Activated naive CD8-positive, alpha-beta T cell treated with anti-CD3 and anti-CD28 coated beads, Interleukin-2, amount 10 ng/mL, durations not matched to agents 7 days and 5 days (primary cell): ENCODE data around the gene LITAFD. TPM values are rescaled to one million over a fixed set of nuclear protein-coding genes. Genes with fewer than 3 reads are reported as not detected.
"Not testable (repeated sequence)": the region's sequence is repeated elsewhere in the genome, so short reads cannot be mapped to it uniquely, and the experiment has no call there.

Source experiments
- ATAC-seq: fragments of 150-1000 bp; cut with Tn5 transposase; one replicate; pipeline ENCODE4 v1.10.0; 2021; ENCODE audit warnings: low read depth, moderate library complexity
- POLR2A ChIA-PET: fragments of 350-600 bp; sonication (Branson Sonifier 250); formaldehyde crosslinking; loops from one replicate; lab custom pipeline; 2021; ENCODE audit warnings: antibody characterized with exemption; lab: Charles Lee
- DNase-seq: peaks from one replicate; pipeline ENCODE4 v3.0.0; 2021
- H3K27ac Mint-ChIP-seq: one replicate; pipeline ENCODE4 v1.8.0; 2022; ENCODE audit warnings: mild to moderate bottlenecking, mixed read lengths
- H3K27me3 Mint-ChIP-seq: one replicate; pipeline ENCODE4 v1.8.0; 2022; ENCODE audit warnings: mild to moderate bottlenecking, moderate library complexity, mixed read lengths
- H3K36me3 Mint-ChIP-seq: one replicate; pipeline ENCODE4 v1.8.0; 2021; ENCODE audit warnings: mild to moderate bottlenecking, mixed read lengths
- H3K4me1 Mint-ChIP-seq: one replicate; pipeline ENCODE4 v1.8.0; 2021; ENCODE audit warnings: mixed read lengths
- H3K4me3 Mint-ChIP-seq: one replicate; pipeline ENCODE4 v1.8.0; 2022; ENCODE audit warnings: mild to moderate bottlenecking, moderate library complexity, mixed read lengths
- H3K9me3 Mint-ChIP-seq: one replicate; pipeline ENCODE4 v1.8.0; 2021; ENCODE audit warnings: mixed read lengths
- total RNA-seq, 2 experiments: library from RNA; stranded (reverse); gene quantifications; one replicate each; pipeline ENCODE4 v1.2.3, GENCODE V29; 2021

The LITAFD gene
- total RNA-seq, 2 experiments from 2014 or later: not detected

- Mint-ChIP-seq H3K27me3 (no peaks in the 10 kb centered on the region), H3K4me1 (peaks cover 62% of the 10 kb centered on the region)
- POLR2A ChIA-PET: no interaction called here
Observed at GRCh38 chr16:8915722-8916301, 33.7 kb downstream of the LITAFD start.

GRCh38 chr16:8916541-8917225 is 34.5 kb downstream of the LITAFD start:
- Mint-ChIP-seq H3K4me3 (no peak overlapping the region), H3K4me1 (peaks cover 61% of the 10 kb centered on the region), H3K36me3 (peaks cover 51% of the 10 kb centered on the region), H3K27me3 (no peaks in the 10 kb centered on the region), H3K27ac (peak overlapping the region; percentile 32), H3K9me3 (no peaks in the 10 kb centered on the region)
- POLR2A ChIA-PET: no interaction called here
- DNase-seq: no peak
- ATAC-seq: no peak

More at GRCh38 chr16:8915722-8916301, 33.7 kb downstream of the LITAFD start:
- Mint-ChIP-seq H3K27ac (no peak overlapping the region), H3K36me3 (peaks cover 46% of the 10 kb centered on the region), H3K9me3 (no peaks in the 10 kb centered on the region), H3K4me3 (no peak overlapping the region)
- ATAC-seq (no peak), DNase-seq (no peak)

DNA sequence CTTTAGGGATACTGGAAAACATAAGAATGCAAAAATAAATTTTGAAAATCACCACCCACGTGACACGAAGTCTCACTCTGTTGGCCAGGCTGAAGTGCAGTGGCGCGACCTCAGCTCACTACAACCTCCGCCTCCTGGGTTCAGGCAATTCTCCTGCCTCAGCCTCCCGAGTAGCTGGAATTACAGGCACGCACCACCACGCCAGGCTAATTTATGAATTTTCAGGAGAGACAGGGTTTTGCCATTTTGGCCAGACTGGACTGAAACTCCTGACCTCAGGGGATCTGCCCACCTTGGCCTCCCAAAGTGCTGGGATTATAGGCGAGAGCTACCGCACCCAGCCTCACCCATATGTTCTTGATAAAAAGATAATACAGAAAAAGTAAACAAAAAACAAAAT is 35.2 kb downstream of the LITAFD start:
- H3K27me3 Mint-ChIP-seq, POLR2A ChIA-PET, H3K4me3 Mint-ChIP-seq, DNase-seq, ATAC-seq, H3K9me3 Mint-ChIP-seq, H3K27ac Mint-ChIP-seq: not testable (repeated sequence)
- Mint-ChIP-seq H3K36me3 (peaks cover 51% of the 10 kb centered on the region), H3K4me1 (peaks cover 59% of the 10 kb centered on the region)

DNA sequence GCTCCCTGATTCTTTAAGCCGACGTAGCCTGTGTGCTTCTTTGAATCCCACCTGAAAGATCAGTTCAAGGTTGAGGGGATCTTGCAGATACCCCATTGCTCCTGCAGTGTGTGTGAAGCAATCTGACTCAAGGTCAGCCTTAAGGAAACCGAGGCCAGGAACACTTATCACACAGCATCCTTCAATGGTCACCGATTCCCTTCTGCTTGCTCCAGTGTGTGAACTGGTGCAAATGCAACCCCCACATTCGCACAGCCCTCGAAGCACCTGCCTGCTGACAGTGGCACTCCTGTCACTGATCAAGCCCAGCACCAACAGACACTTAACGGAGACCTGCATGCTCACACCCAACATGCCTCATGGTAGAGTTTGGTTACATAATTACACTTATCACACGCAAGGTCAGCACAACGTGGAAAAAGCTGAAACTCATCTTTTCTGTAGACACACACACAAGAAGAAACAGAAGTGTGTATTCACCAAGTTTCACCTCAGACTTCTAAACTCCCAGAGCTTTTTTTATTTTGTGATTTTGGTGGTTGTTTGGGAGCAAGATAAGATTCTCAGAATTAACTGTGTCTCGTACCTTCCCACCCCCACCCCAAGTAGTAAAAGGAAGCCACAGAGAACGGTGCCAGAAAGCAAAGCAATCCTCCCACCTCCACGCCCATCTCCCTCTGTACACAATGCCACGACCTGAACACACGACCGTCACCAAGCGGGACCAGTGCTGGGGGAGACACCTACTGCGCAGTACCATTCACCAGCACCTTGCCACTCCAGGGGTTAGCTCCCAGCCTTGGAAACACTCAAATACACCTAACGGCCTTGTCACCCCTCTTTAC is 37.2 kb downstream of the LITAFD start:
- Mint-ChIP-seq H3K4me3 (peak overlapping the region; percentile 68), H3K27me3 (no peaks in the 10 kb centered on the region), H3K9me3 (no peaks in the 10 kb centered on the region), H3K4me1 (peaks cover 51% of the 10 kb centered on the region), H3K27ac (peak overlapping the region; percentile 66), H3K36me3 (peaks cover 52% of the 10 kb centered on the region)
- POLR2A ChIA-PET: no interaction called here
- ATAC-seq (peak; percentile 77), DNase-seq (no peak)

DNA sequence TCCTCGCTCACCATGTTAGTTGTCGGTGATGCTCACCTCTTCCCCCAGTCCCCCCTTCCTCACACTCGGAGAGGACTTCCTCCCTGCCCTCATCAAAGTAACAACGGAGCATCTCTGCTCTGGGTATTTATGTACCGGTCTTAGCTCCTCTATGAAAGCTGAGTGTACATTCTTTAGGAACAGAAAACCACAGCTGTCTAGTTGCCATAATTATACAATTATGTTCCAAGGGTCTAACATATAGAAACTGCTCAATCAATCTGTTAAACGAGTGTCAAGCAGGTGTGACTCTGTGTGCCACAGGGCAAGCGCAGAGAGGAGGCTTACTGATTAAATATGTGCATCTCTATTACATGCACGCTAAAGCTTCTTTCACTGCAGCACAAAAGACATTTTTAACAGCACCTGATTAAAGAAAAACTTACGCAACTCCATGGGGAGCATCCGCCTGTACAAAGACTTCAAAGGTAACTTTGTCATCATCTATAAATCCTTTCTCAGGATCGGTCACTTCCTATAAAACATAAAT is 37.8 kb downstream of the LITAFD start:
- peak overlapping the region; percentile 68 for H3K4me3 Mint-ChIP-seq
- H3K9me3 Mint-ChIP-seq: no peaks in the 10 kb centered on the region
- H3K27me3 Mint-ChIP-seq: no peaks in the 10 kb centered on the region
- H3K4me1 Mint-ChIP-seq: peaks cover 51% of the 10 kb centered on the region
- peak overlapping the region; percentile 66 for H3K27ac Mint-ChIP-seq
- POLR2A ChIA-PET: no interaction called here
- DNase-seq (no peak), ATAC-seq (peak; percentile 64)
- peaks cover 50% of the 10 kb centered on the region for H3K36me3 Mint-ChIP-seq

- ATAC-seq (no peak), DNase-seq (no peak)
- POLR2A ChIA-PET: no interaction called here
- Mint-ChIP-seq H3K9me3 (no peaks in the 10 kb centered on the region), H3K36me3 (peaks cover 48% of the 10 kb centered on the region), H3K27ac (no peak overlapping the region), H3K27me3 (no peaks in the 10 kb centered on the region), H3K4me1 (peaks cover 53% of the 10 kb centered on the region), H3K4me3 (no peak overlapping the region)
Observed at GRCh38 chr16:8920645-8921346, 38.6 kb downstream of the LITAFD start.

DNA sequence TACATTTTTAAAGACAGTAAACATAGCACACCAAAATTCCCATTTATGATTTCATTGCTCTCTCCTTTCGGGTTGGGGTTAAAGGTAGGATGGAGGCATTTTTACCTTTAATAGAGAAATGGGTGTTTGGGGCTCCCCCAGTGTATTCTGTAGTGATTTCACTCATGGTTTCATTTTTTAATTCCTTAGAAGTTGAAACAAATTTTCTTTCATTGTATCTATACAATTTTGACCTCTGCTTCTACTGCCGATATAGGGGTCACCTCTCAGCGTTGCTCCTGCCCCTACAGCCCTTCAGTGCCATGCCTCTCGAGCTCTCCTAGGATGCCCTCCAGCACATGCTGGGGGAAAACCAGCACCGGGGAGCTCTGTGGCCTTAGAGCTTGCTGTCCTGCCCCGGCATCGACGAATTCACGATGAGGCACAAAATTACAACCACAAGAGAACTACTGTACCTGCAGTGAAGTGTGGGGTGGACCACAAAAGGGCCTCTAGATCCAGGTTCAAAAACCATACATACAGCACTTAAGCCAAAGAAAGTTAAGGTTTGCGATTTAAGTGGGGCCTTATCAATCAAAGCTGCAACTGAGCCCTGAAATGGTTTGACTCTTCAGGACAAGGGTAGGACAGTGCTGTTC is 39.3 kb downstream of the LITAFD start:
- H3K4me3 Mint-ChIP-seq: no peak overlapping the region

GRCh38 chr16:8923199-8923598 is 41.0 kb downstream of the LITAFD start:
- no peaks in the 10 kb centered on the region for H3K27me3 Mint-ChIP-seq
- POLR2A ChIA-PET: interaction anchor here (0.6 kb wide), 1 partner anchor 87 kb away, joined by 5 read pairs; no protein-coding TSS in a partner anchor
- ATAC-seq: no peak

More for the DNA sequence above, 39.3 kb downstream of the LITAFD start:
- Mint-ChIP-seq H3K27ac (no peak overlapping the region), H3K27me3 (no peaks in the 10 kb centered on the region), H3K36me3 (peaks cover 45% of the 10 kb centered on the region), H3K9me3 (no peaks in the 10 kb centered on the region), H3K4me1 (peaks cover 49% of the 10 kb centered on the region)
- POLR2A ChIA-PET: no interaction called here
- no peak for DNase-seq
- no peak for ATAC-seq

DNA sequence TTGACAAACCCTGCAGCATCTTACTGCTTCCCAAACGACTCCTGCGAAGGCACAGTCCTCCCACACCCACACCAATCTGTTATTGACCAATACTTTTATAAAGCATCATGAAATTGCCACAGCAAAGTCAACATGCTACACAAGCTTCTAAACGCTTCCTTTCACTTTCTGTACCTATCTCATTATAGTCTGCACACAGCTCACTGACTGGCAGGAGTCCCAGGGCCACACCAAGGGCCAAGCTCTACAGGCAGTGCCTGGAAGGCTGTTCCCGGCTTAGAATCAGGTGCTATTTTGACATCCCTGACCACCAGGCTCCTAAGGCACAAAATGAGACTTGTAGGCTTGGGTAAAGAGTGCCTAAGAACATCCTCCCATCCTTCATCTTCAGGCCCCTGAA is 42.1 kb downstream of the LITAFD start:
- peaks cover 38% of the 10 kb centered on the region for H3K36me3 Mint-ChIP-seq
- no peak overlapping the region for H3K4me3 Mint-ChIP-seq
- peaks cover 37% of the 10 kb centered on the region for H3K4me1 Mint-ChIP-seq
- POLR2A ChIA-PET: no interaction called here
- no peaks in the 10 kb centered on the region for H3K9me3 Mint-ChIP-seq
- ATAC-seq: no peak
- H3K27ac Mint-ChIP-seq: peak overlapping the region; percentile 80
- H3K27me3 Mint-ChIP-seq: no peaks in the 10 kb centered on the region
- no peak for DNase-seq

More at GRCh38 chr16:8923199-8923598, 41.0 kb downstream of the LITAFD start:
- peaks cover 45% of the 10 kb centered on the region for H3K4me1 Mint-ChIP-seq
- peaks cover 37% of the 10 kb centered on the region for H3K36me3 Mint-ChIP-seq
- DNase-seq: no peak
- H3K9me3 Mint-ChIP-seq: no peaks in the 10 kb centered on the region
- no peak overlapping the region for H3K27ac Mint-ChIP-seq
- no peak overlapping the region for H3K4me3 Mint-ChIP-seq

DNA sequence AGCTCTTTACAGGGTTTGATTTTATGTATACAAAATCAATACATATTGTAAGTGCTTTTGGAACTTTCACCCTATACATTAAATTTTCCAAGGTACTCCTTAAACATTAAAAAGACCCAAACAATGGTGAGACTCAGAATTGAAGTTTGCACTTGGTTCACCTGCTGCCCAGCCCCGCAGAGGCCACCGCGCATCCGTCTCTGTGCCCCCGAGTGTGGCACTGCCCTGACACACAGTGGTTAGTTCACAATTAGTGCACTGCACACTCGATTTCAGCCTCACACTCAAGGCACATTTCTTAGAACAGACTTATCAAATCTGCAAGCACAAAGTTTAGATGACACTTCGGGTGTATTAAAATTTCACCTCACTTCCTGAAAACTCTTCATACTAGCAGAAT is 43.3 kb downstream of the LITAFD start:
- no peak for ATAC-seq
- POLR2A ChIA-PET: no interaction called here
- peaks cover 37% of the 10 kb centered on the region for H3K36me3 Mint-ChIP-seq
- H3K4me1 Mint-ChIP-seq: peaks cover 28% of the 10 kb centered on the region
- no peak overlapping the region for H3K27ac Mint-ChIP-seq
- no peaks in the 10 kb centered on the region for H3K9me3 Mint-ChIP-seq
- H3K4me3 Mint-ChIP-seq: no peak overlapping the region
- DNase-seq: no peak
- no peaks in the 10 kb centered on the region for H3K27me3 Mint-ChIP-seq

DNA sequence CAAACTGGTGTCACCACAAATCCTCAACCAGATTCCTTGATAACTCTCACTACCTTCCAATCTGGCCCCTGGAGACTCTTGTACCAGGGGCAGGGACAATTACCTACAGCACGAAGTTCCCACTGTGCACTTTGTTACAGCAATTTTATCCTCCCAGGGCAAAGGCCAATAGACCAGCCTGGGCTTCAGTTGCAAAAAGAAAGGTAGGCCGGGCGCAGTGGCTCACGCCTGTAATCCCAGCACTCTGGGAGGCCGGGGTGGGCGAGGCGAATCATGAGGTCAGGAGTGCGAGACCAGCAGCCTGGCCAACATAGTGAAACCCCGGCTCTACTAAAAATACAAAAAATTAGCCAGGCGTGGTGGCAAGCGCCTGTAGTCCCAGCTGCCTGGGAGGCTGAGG is 44.7 kb downstream of the LITAFD start:
- no peak overlapping the region for H3K27ac Mint-ChIP-seq
- no peaks in the 10 kb centered on the region for H3K27me3 Mint-ChIP-seq
- H3K9me3 Mint-ChIP-seq: no peaks in the 10 kb centered on the region
- peaks cover 20% of the 10 kb centered on the region for H3K4me1 Mint-ChIP-seq
- no peak overlapping the region for H3K4me3 Mint-ChIP-seq
- no peak for DNase-seq
- ATAC-seq: no peak
- peaks cover 27% of the 10 kb centered on the region for H3K36me3 Mint-ChIP-seq
- POLR2A ChIA-PET: no interaction called here

- Mint-ChIP-seq H3K36me3 (peaks cover 24% of the 10 kb centered on the region), H3K4me1 (peaks cover 22% of the 10 kb centered on the region), H3K27me3 (no peaks in the 10 kb centered on the region), H3K27ac (no peak overlapping the region), H3K4me3 (no peak overlapping the region), H3K9me3 (no peaks in the 10 kb centered on the region)
- no peak for DNase-seq
- no peak for ATAC-seq
- POLR2A ChIA-PET: no interaction called here
Observed at GRCh38 chr16:8928467-8928957, 46.4 kb downstream of the LITAFD start.
